H1 (cell line): Measurements from ENCODE around the gene IQCF5.

Source experiments
- ASH2L ChIP-seq: fragments of 200-600, 300-600 bp; sonication (generic); IDR thresholded peaks from one replicate; pipeline ENCODE4 v1.7.1; 2017; ENCODE audit warnings: low read length
- ATF3 ChIP-seq: IDR thresholded peaks from 2 replicates; pipeline ENCODE4 v1.6.1; 2011; ENCODE audit warnings: low read depth, mild to moderate bottlenecking, low read length; ENCODE audit not compliant: insufficient read depth
- CTCF ChIP-seq, 3 experiments: IDR thresholded peaks; 1 replicate in 2 of 3; 2 replicates in 1 of 3; pipeline versions ENCODE4 v1.5.1 to v1.6.1; 2011; ENCODE audit warnings: low read length in 3 of 3, mild to moderate bottlenecking in 3 of 3, inconsistent platforms in 2 of 3, low read depth in 1 of 3, moderate library complexity in 1 of 3; ENCODE audit not compliant: insufficient read depth in 1 of 3; ENCODE audit errors: control extremely low read depth in 1 of 3
- EGR1 ChIP-seq: IDR thresholded peaks from 2 replicates; pipeline ENCODE4 v1.6.1; 2011; ENCODE audit warnings: low read depth, low read length, borderline replicate concordance
- EZH2 ChIP-seq: fragments of 200-600 bp; sonication (generic); IDR thresholded peaks from 2 replicates; pipeline ENCODE4 v1.7.1; 2012; ENCODE audit warnings: low read depth, mild to moderate bottlenecking, moderate library complexity, low read length, inconsistent platforms; ENCODE audit not compliant: severe bottlenecking
- GABPA ChIP-seq: IDR thresholded peaks from 2 replicates; pipeline ENCODE4 v1.6.1; 2011; ENCODE audit warnings: mild to moderate bottlenecking, low read length, moderate library complexity, borderline replicate concordance; ENCODE audit not compliant: insufficient read depth
- GTF2F1 ChIP-seq: IDR thresholded peaks from 2 replicates; pipeline ENCODE4 v1.6.1; 2012; ENCODE audit warnings: low read depth, low read length, improper control_type of control experiment, borderline replicate concordance
- MAX ChIP-seq: IDR thresholded peaks from 2 replicates; pipeline ENCODE4 v1.6.1; 2012; ENCODE audit warnings: inconsistent platforms
- PHF8 ChIP-seq: fragments of 200-600 bp; sonication (generic); conservative IDR thresholded peaks from 2 replicates; pipeline ENCODE4 v1.7.1; 2012; ENCODE audit warnings: low read depth, mild to moderate bottlenecking, inconsistent platforms, low read length, moderate library complexity
- POLR2A ChIP-seq, 2 experiments: IDR thresholded peaks; 1 replicate in 1 of 2; 2 replicates in 1 of 2; pipeline ENCODE4 v1.6.1; 2011; ENCODE audit warnings: low read depth in 2 of 2, low read length in 2 of 2, mild to moderate bottlenecking in 2 of 2; ENCODE audit errors: control extremely low read depth in 1 of 2
- RAD21 ChIP-seq, 2 experiments: IDR thresholded peaks in 1 of 2; conservative IDR thresholded peaks in 1 of 2; 2 replicates each; pipeline ENCODE4 v1.6.1; 2011; ENCODE audit warnings: low read depth in 2 of 2, low read length in 2 of 2, improper control_type of control experiment in 1 of 2, inconsistent platforms in 1 of 2, mild to moderate bottlenecking in 1 of 2, moderate library complexity in 1 of 2

- no peak for TF ChIP-seq POLR2A (IDR thresholded peaks at IDR 0.05; ENCODE audit: control extremely low read depth in 1 of 2, low read depth in 2 of 2, low read length in 2 of 2)
- no peak for TF ChIP-seq EGR1
- no peak for TF ChIP-seq CTCF (IDR thresholded peaks at IDR 0.05; ENCODE audit: control extremely low read depth in 1 of 3, insufficient read depth in 1 of 3, low read depth in 1 of 3, low read length in 3 of 3)
- TF ChIP-seq ATF3 = no peak
- TF ChIP-seq GTF2F1 = no peak
- TF ChIP-seq GABPA = no peak
- TF ChIP-seq RAD21 (IDR thresholded peaks at IDR 0.05 in 1 of 2, conservative IDR thresholded peaks at IDR 0.05 in 1 of 2; ENCODE audit: low read depth in 2 of 2, low read length in 2 of 2) = no peak
- no peak for TF ChIP-seq EZH2
- no peak for TF ChIP-seq PHF8
- no peak for TF ChIP-seq MAX
- TF ChIP-seq ASH2L = no peak
Observed at GRCh38 chr3:51869304-51869703, 6.1 kb downstream of the IQCF5 start.
